AG10803 (cell line): ENCODE results near the gene PRKCE.
A peak's percentile ranks its signal among the peaks of the same experiment; 100 is the strongest.

Experiments used
- DNase-seq: peaks from one replicate; pipeline ENCODE4 v3.0.0; 2010; ENCODE audit warnings: low read depth
- H3K4me3 ChIP-seq: 2 replicates; pipeline ENCODE4 v1.5.1; 2011; ENCODE audit warnings: mild to moderate bottlenecking, low read length, control low read depth
- TF ChIP-seq, protein P1 (sequence below): conservative IDR thresholded peaks from 2 replicates; pipeline ENCODE4 v1.5.1; 2011; ENCODE audit warnings: mild to moderate bottlenecking, low read length, control low read depth, inconsistent platforms

The PRKCE gene

DNA sequence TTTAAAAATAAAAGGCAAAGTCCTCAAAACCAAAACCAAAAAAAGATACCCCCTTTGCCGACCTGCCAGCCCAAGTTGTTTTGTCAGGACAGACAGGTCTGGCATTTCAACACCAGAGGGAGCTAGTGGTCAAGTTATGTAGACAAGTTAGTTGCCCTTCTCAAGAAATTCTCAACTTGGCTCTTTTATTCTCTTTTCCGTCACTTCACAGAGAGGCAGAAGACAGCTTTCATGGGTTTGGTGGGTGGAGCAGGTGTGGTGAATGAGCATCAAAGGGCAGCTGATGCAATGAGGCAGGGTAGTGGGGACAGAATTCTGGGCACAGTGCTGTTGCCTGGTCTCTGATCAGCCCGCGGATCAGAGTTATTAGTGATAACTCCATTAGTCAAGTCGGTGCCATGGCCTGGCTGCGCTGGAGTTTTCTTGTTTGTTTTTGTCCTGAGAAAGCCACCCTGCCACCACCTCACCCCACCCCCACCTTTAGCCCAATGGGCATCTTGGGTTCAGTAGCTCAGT is 342.1 kb downstream of the PRKCE start:
- DNase-seq, result peak; percentile 83

GRCh38 chr2:45994060-45994459 is 342.6 kb downstream of the PRKCE start:
- TF ChIP-seq, protein P1, sequence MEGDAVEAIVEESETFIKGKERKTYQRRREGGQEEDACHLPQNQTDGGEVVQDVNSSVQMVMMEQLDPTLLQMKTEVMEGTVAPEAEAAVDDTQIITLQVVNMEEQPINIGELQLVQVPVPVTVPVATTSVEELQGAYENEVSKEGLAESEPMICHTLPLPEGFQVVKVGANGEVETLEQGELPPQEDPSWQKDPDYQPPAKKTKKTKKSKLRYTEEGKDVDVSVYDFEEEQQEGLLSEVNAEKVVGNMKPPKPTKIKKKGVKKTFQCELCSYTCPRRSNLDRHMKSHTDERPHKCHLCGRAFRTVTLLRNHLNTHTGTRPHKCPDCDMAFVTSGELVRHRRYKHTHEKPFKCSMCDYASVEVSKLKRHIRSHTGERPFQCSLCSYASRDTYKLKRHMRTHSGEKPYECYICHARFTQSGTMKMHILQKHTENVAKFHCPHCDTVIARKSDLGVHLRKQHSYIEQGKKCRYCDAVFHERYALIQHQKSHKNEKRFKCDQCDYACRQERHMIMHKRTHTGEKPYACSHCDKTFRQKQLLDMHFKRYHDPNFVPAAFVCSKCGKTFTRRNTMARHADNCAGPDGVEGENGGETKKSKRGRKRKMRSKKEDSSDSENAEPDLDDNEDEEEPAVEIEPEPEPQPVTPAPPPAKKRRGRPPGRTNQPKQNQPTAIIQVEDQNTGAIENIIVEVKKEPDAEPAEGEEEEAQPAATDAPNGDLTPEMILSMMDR, result no peak
- no peak overlapping the region for H3K4me3 ChIP-seq

More for the DNA sequence above, 342.1 kb downstream of the PRKCE start:
- no peak overlapping the region for H3K4me3 ChIP-seq
- TF ChIP-seq, protein P1, result peak; percentile 94

GRCh38 chr2:46000660-46001059 is 349.2 kb downstream of the PRKCE start:
- H3K4me3 ChIP-seq, result no peak overlapping the region
- TF ChIP-seq, protein P1, result no peak
- DNase-seq, result no peak

More at GRCh38 chr2:45994060-45994459, 342.6 kb downstream of the PRKCE start:
- DNase-seq, result no peak

DNA sequence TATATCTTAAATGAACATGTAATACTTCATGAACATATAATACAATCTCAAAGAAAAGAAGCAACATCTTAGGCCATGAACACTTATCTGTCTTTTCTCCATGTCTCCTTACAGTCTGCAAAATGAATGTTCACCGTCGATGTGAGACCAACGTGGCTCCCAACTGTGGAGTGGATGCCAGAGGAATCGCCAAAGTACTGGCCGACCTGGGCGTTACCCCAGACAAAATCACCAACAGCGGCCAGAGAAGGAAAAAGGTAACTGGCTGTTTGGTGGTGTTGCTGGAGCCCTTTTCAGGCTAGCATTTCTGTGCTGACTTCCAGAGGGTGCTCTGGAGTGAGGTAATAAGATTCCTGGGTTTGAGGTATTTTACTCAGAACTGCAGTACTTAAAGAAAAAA is 349.8 kb downstream of the PRKCE start:
- TF ChIP-seq, protein P1, result no peak
- no peak overlapping the region for H3K4me3 ChIP-seq
- DNase-seq, result no peak

DNA sequence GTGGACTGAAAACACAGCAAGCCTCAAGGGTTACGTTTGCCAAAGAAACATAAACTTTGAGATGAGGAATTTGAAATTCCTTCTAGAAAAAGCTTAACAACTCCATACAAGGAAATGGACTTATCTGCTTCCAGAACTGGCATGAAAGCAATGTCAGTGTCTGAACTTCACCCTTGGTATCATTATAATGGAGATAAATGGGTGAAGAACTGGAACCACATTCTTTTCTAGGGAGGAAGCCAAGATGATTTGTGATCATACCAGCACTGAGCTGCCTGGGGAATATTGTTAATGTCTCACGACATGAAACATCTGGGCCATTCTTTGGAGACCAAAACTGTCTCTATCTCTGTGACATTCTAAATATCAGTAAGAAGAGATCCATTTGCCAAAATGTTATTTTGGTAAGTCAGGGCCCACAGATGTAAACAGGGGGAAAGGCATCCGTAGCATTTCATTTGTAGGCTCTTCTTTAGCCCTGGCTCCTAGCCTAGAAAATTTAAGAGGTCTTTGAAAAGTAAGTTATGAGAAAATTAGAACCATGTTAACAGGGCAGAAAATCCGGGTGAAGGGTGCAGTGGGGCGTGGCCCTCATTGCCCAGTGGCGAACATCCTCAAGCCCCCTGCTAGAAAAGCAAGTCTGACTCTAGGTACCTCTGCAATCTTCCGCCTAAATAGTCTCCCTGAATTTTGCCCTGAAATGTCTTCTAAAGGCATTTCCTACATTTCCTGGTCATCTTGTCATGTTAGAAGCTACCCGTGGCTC is 350.4 kb downstream of the PRKCE start:
- TF ChIP-seq, protein P1, result no peak
- no peak overlapping the region for H3K4me3 ChIP-seq
- peak; percentile 78 for DNase-seq

DNA sequence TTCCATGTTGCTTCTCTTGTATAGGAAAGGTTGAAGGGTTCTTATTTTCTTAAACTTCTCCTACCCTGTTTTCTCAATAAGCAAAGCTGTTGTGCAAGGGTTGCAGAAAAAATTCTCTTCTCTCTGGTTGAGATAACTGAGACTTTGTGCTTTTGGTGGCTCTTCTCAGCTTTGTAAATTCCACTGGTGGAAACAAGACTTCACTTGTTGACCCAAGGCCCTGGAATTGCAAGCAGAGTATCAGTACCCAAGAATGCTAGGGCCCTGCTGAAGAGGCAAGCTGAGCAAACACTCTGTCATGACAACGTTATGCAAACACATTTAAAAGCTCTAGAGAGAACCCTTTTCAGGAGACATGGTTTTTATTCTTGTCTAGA is 351.0 kb downstream of the PRKCE start:
- no peak overlapping the region for H3K4me3 ChIP-seq
- DNase-seq, result peak; percentile 74
- TF ChIP-seq, protein P1, result no peak

DNA sequence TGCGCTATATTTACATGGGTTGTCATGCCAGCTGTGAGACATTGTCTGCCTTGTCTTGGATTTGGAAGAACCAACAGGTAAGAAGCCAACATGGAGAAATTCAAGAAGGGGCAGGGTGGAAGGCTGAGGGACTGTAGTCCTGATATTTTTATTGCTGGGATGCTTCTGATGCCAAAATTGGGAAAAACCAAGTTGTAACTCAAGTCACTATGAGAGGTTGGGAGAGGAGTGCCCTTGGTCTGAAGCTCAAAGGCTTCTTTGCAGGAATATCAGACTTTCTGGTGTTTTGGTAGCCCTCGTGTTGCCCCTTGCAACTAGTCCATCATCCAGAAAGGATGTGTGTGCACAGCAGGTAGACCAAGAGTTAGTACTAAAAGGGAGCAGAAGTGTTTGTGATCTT is 351.5 kb downstream of the PRKCE start:
- DNase-seq, result no peak
- no peak overlapping the region for H3K4me3 ChIP-seq
- TF ChIP-seq, protein P1, result no peak
